K562 (cell line): ENCODE measurements around the gene IGLL1. TPM values are rescaled to one million over a fixed set of nuclear protein-coding genes. Genes with fewer than 3 reads are reported as not detected.
"Not testable (repeated sequence)": the region's sequence is repeated elsewhere in the genome, so short reads cannot be mapped to it uniquely, and the experiment has no call there.

ENCODE experiments used
- ATAC-seq: fragments of 200-7000 bp; cut with Tn5 transposase; 3 replicates; pipeline ENCODE4 v1.9.1; 2020; ENCODE audit warnings: moderate library complexity
- BruUV-seq: library from RNA; stranded (reverse); fragments of 400-500 nt; replicated peaks from 2 replicates; lab custom pipeline; 2021; lab: Mats Ljungman, UMichigan
- CTCF ChIA-PET: fragments of 300-600 bp; formaldehyde crosslinking; extraction: SDS; loops from one replicate; lab custom pipeline; 2021; ENCODE audit warnings: low intra/inter-chr PET ratio; lab: Yijun Ruan, JAX
- POLR2A ChIA-PET: fragments of 300-600, 350-650 bp; sonication (Branson Sonifier 250); formaldehyde crosslinking; extraction: SDS; loops from one replicate; lab custom pipeline; 2021; ENCODE audit warnings: antibody characterized with exemption, inconsistent platforms; lab: Yijun Ruan, JAX
- DNase-seq, 4 experiments: peaks; one replicate each; pipeline versions ENCODE4 v3.0.0 to v3.0.0-alpha.2; 2011 to 2018; ENCODE audit warnings: low spot score in 3 of 4, mixed read lengths in 3 of 4; ENCODE audit errors: extremely low read depth in 1 of 4
- FAIRE-seq: peaks from 2 replicates; lab custom pipeline; 2011; peaks lifted over from hg19 to GRCh38; lab: Jason Lieb, UNC
- H2AFZ ChIP-seq: 2 replicates; pipeline ENCODE4 v1.6.0; 2011; ENCODE audit warnings: low read depth, low read length, control low read depth, inconsistent platforms
- H3K27ac ChIP-seq: fragments of 200-600 bp; 3 replicates; pipeline ENCODE4 v1.8.0; 2011; ENCODE audit warnings: low read depth, mild to moderate bottlenecking, control low read depth, inconsistent platforms, low read length, moderate library complexity, mixed read lengths; ENCODE audit errors: extremely low read depth
- H3K27me3 ChIP-seq, 2 experiments: fragments of 300-600 bp in 1 of 2; 2 replicates in 1 of 2; 3 replicates in 1 of 2; pipeline versions ENCODE4 v1.6.0 to v1.8.0; 2011; ENCODE audit warnings: inconsistent platforms in 2 of 2, low read length in 2 of 2, mild to moderate bottlenecking in 1 of 2, mixed read lengths in 1 of 2, moderate library complexity in 1 of 2; ENCODE audit not compliant: control insufficient read depth in 2 of 2, insufficient read depth in 2 of 2
- H3K36me3 ChIP-seq: fragments of 300-600 bp; 3 replicates; pipeline ENCODE4 v1.8.0; 2011; ENCODE audit warnings: mild to moderate bottlenecking, low read length, inconsistent platforms; ENCODE audit not compliant: control insufficient read depth, insufficient read depth
- H3K4me1 ChIP-seq, 2 experiments: fragments of 200-600 bp in 1 of 2; replicated peaks in 1 of 2; 2 replicates in 1 of 2; 3 replicates in 1 of 2; pipeline versions ENCODE4 v1.5.1 to v1.8.0; 2011; ENCODE audit warnings: inconsistent platforms in 2 of 2, low read length in 2 of 2, mild to moderate bottlenecking in 1 of 2, mixed read lengths in 1 of 2, moderate library complexity in 1 of 2; ENCODE audit not compliant: control insufficient read depth in 2 of 2, insufficient read depth in 2 of 2
- H3K4me2 ChIP-seq: 2 replicates; pipeline ENCODE4 v1.6.1; 2011; ENCODE audit warnings: low read length, control low read depth, inconsistent platforms, mixed read lengths; ENCODE audit not compliant: insufficient read depth
- H3K4me3 ChIP-seq: fragments of 200-600 bp; sonication (generic), shearing (Covaris generic); 2 replicates; pipeline ENCODE4 v1.5.1; 2016; ENCODE audit warnings: control low read depth, inconsistent platforms
- H3K79me2 ChIP-seq: fragments of 200-600 bp; 3 replicates; pipeline ENCODE4 v1.8.0; 2011; ENCODE audit warnings: low read length, inconsistent platforms; ENCODE audit not compliant: control insufficient read depth, insufficient read depth
- H3K9ac ChIP-seq, 2 experiments: 2 replicates each; pipeline versions ENCODE4 v1.6.0 to v1.6.1; 2011; ENCODE audit warnings: low read depth in 2 of 2, low read length in 2 of 2, control low read depth in 1 of 2, inconsistent platforms in 1 of 2, mild to moderate bottlenecking in 1 of 2, mixed read lengths in 1 of 2; ENCODE audit not compliant: insufficient read depth in 1 of 2
- H3K9me1 ChIP-seq: one replicate; pipeline ENCODE4 v1.6.0; 2011; ENCODE audit warnings: inconsistent platforms, mild to moderate bottlenecking, low read length, moderate library complexity; ENCODE audit not compliant: control insufficient read depth, insufficient read depth
- H3K9me3 ChIP-seq: replicated peaks from 2 replicates; pipeline ENCODE4 v1.5.1; 2011; ENCODE audit warnings: low read depth, low read length, inconsistent platforms; ENCODE audit not compliant: control insufficient read depth, insufficient read depth
- H4K20me1 ChIP-seq: replicated peaks from 2 replicates; pipeline ENCODE4 v1.6.1; 2011; ENCODE audit warnings: low read length, inconsistent platforms, mixed read lengths; ENCODE audit not compliant: control insufficient read depth, insufficient read depth
- WGBS: fragments of 100-300 bp; shearing (Covaris generic); methylation state at CpG from one replicate; pipeline ENCODE4 v1.1.6; 2016; ENCODE audit warnings: low coverage, mixed read lengths; ENCODE audit not compliant: insufficient coverage; ENCODE audit errors: missing lambda C conversion rate; 5-methylcytosine and 5-hydroxymethylcytosine counted together
- in situ Hi-C: fragments of 300-500 bp; cut with MboI; formaldehyde crosslinking; loops from 4 replicates; pipeline ENCODE4 v1.15.0; 2018; ENCODE audit warnings: inconsistent platforms, mixed read lengths
- intact Hi-C: fragments of 100-400 bp; cut with micrococcal nuclease; formaldehyde crosslinking; loops from 2 replicates; pipeline ENCODE4 v1.14.2; 2022
- polyA plus RNA-seq, 8 experiments: library from polyadenylated mRNA; depleted of rRNA in 4 of 8; stranded (reverse) in 5 of 8; unstranded in 3 of 8; fragments of >200 nt; fragmentation: Nextera tagmentation in 2 of 8; fragmentation: Illumina TruSeq in 1 of 8; extraction: Ambion mirVana in 2 of 8; extraction: Trizol in 1 of 8; gene quantifications; 2 replicates each; pipeline versions ENCODE4 v1.2.1 to v1.2.3, GENCODE V29; 2011 to 2014; ENCODE audit warnings: inconsistent platforms in 1 of 8, missing spikeins in 1 of 8
- total RNA-seq, 7 experiments: library from RNA; depleted of rRNA in 6 of 7; stranded (reverse); fragments of >200 nt in 6 of 7; fragmentation: Illumina TruSeq in 2 of 7; extraction: Trizol in 2 of 7; gene quantifications; 2 replicates each; pipeline versions ENCODE4 v1.2.1 to v1.2.3, GENCODE V29; 2011 to 2021; ENCODE audit warnings: low replicate concordance in 1 of 7

IGLL1 gene
- total and polyA plus RNA-seq, 9 of the 15 experiments (the other 6 are each of a cell fraction or from before 2014, with no cell fraction given) = 0.10 to 0.32 (median 0.20) TPM; not detected in 6

DNA sequence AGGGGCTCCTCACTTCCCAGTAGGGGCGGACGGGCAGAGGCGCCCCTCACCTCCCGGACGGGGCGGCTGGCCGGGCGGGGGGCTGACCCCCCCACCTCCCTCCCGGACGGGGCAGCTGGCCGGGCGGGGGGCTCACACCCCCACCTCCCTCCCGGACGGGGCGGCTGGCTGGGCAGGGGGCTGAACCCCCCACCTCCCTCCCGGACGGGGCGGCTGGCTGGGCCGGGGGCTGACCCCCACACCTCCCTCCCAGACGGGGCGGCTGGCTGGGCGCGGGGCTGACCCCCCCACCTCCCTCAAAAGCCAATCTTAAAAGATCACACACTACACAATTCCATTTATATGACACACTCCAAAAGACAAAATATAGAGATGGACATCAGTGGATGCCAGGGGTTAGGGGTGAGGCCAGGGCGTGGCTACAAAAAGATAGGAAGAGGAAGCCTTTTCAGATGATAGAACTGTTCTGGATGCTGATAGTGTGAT is 19.0 kb downstream of the IGLL1 start:
- BruUV-seq, FAIRE-seq, H3K4me2 ChIP-seq, intact Hi-C loops, in situ Hi-C loops, H4K20me1 ChIP-seq, H3K9ac ChIP-seq, CTCF ChIA-PET, ATAC-seq, H3K27ac ChIP-seq, H3K4me1 ChIP-seq, H2AFZ ChIP-seq, H3K79me2 ChIP-seq, H3K9me3 ChIP-seq, DNase-seq, H3K9me1 ChIP-seq, H3K4me3 ChIP-seq, H3K36me3 ChIP-seq: not testable (repeated sequence)
- POLR2A ChIA-PET = interaction anchor here (0.7 kb wide), 1 partner anchor 666 kb away, joined by 4 read pairs; no protein-coding TSS in a partner anchor
- peaks cover 0 to 19% of the 10 kb centered on the region in 2 experiments; a peak in 3 of 5 replicates for H3K27me3 ChIP-seq
- WGBS = 0% methylated on average over 1 of the region's 24 CpGs

- H3K4me3 ChIP-seq, H3K27ac ChIP-seq, intact Hi-C loops, FAIRE-seq, POLR2A ChIA-PET, ATAC-seq, H3K9ac ChIP-seq, H3K4me2 ChIP-seq, H3K9me3 ChIP-seq, H2AFZ ChIP-seq, H3K36me3 ChIP-seq, in situ Hi-C loops, DNase-seq, H3K9me1 ChIP-seq, BruUV-seq, CTCF ChIA-PET, H3K4me1 ChIP-seq, H4K20me1 ChIP-seq, H3K79me2 ChIP-seq: not testable (repeated sequence)
- WGBS = no CpG with 5 or more reads among the region's 1 CpG
- H3K27me3 ChIP-seq = peaks cover 0 to 12% of the 10 kb centered on the region in 2 experiments; a peak in 2 of 5 replicates
These were observed 19.9 kb downstream of the IGLL1 start for GRCh38 chr22:23560215-23560614.
